Endothelial cell of umbilical vein (primary cell): Measurements from ENCODE around the gene SS18. TPM values are rescaled to one million over a fixed set of nuclear protein-coding genes. Genes with fewer than 3 reads are reported as not detected.
"Not testable (repeated sequence)": the region's sequence is repeated elsewhere in the genome, so short reads cannot be mapped to it uniquely, and the experiment has no call there.

Experiments used
- BruUV-seq: library from RNA; stranded (reverse); fragments of 400-500 nt; replicated peaks from 2 replicates; lab custom pipeline; 2021; lab: Mats Ljungman, UMichigan
- CTCF ChIA-PET: fragments of 300-600, 350-600 bp; sonication (Branson Sonifier 250); formaldehyde crosslinking; loops from one replicate; lab custom pipeline; 2021; ENCODE audit warnings: antibody characterized with exemption, inconsistent platforms; lab: Charles Lee
- POLR2A ChIA-PET: fragments of 300-600, 350-600 bp; sonication (Branson Sonifier 250); formaldehyde crosslinking; loops from one replicate; lab custom pipeline; 2021; ENCODE audit warnings: antibody characterized with exemption, inconsistent platforms; lab: Charles Lee
- DNase-seq: peaks from one replicate; pipeline ENCODE4 v3.0.0-alpha.2; 2011; ENCODE audit warnings: low read depth, low spot score
- FAIRE-seq: peaks from 2 replicates; lab custom pipeline; 2011; peaks lifted over from hg19 to GRCh38; lab: Jason Lieb, UNC
- H2AFZ ChIP-seq: 2 replicates; pipeline ENCODE4 v1.6.0; 2012; ENCODE audit warnings: low read depth, low read length, control low read depth, inconsistent platforms
- H3K27ac ChIP-seq: 2 replicates; pipeline ENCODE4 v1.5.1; 2011; ENCODE audit warnings: low read depth, mild to moderate bottlenecking, control low read depth, low read length, moderate library complexity; ENCODE audit not compliant: insufficient read depth
- H3K27me3 ChIP-seq, 2 experiments: 2 replicates each; pipeline versions ENCODE4 v1.6.0 to v1.6.1; 2011; ENCODE audit warnings: low read length in 2 of 2, mixed read lengths in 1 of 2; ENCODE audit not compliant: control insufficient read depth in 2 of 2, insufficient read depth in 2 of 2
- H3K36me3 ChIP-seq, 2 experiments: 2 replicates in 1 of 2; 3 replicates in 1 of 2; pipeline ENCODE4 v1.5.1; 2011; ENCODE audit warnings: low read length in 2 of 2, mild to moderate bottlenecking in 1 of 2, moderate library complexity in 1 of 2; ENCODE audit not compliant: control insufficient read depth in 2 of 2, insufficient read depth in 2 of 2; ENCODE audit errors: extremely low read depth in 1 of 2
- H3K4me1 ChIP-seq: 3 replicates; pipeline ENCODE4 v1.5.1; 2011; ENCODE audit warnings: mild to moderate bottlenecking, low read length; ENCODE audit not compliant: control insufficient read depth, insufficient read depth; ENCODE audit errors: extremely low read depth
- H3K4me2 ChIP-seq: 2 replicates; pipeline ENCODE4 v1.6.1; 2011; ENCODE audit warnings: low read length, control low read depth, mixed read lengths; ENCODE audit not compliant: insufficient read depth
- H3K4me3 ChIP-seq, 3 experiments: fragments of 200-600 bp in 1 of 3; sonication (generic), shearing (Covaris generic) in 1 of 3; replicated peaks in 1 of 3; 2 replicates each; pipeline ENCODE4 v1.5.1; 2011 to 2016; ENCODE audit warnings: control low read depth in 3 of 3, low read length in 3 of 3, mild to moderate bottlenecking in 2 of 3, inconsistent platforms in 1 of 3, low read depth in 1 of 3, moderate library complexity in 1 of 3; ENCODE audit not compliant: insufficient read depth in 1 of 3
- H3K79me2 ChIP-seq: 2 replicates; pipeline ENCODE4 v1.6.0; 2012; ENCODE audit warnings: low read length, inconsistent platforms; ENCODE audit not compliant: control insufficient read depth, insufficient read depth
- H3K9ac ChIP-seq: replicated peaks from 2 replicates; pipeline ENCODE3; 2011; ENCODE audit warnings: low read length, control low read depth; ENCODE audit not compliant: insufficient read depth; ENCODE audit errors: extremely low read depth
- H3K9me1 ChIP-seq: replicated peaks from 3 replicates; pipeline ENCODE4 v1.6.0; 2011; ENCODE audit warnings: mild to moderate bottlenecking, low read length; ENCODE audit not compliant: control insufficient read depth, insufficient read depth; ENCODE audit errors: extremely low read depth
- H3K9me3 ChIP-seq: replicated peaks from 2 replicates; pipeline ENCODE4 v1.5.1; 2012; ENCODE audit warnings: low read length, inconsistent platforms; ENCODE audit not compliant: control insufficient read depth, insufficient read depth
- H4K20me1 ChIP-seq: replicated peaks from 2 replicates; pipeline ENCODE3; 2011; ENCODE audit warnings: mild to moderate bottlenecking, low read length; ENCODE audit not compliant: control insufficient read depth, insufficient read depth; ENCODE audit errors: extremely low read depth
- CTCF ChIP-seq, 2 donors: IDR thresholded peaks; 1 replicate in 1 of 2; 2 replicates in 1 of 2; pipeline ENCODE4 v1.5.1; 2011; ENCODE audit warnings: low read length in 2 of 2, mild to moderate bottlenecking in 2 of 2, moderate library complexity in 2 of 2, control low read depth in 1 of 2, inconsistent platforms in 1 of 2, low read depth in 1 of 2; ENCODE audit not compliant: insufficient read depth in 1 of 2; ENCODE audit errors: extremely low read depth in 1 of 2
- EZH2 ChIP-seq: IDR thresholded peaks from 2 replicates; pipeline ENCODE4 v1.6.1; 2012; ENCODE audit warnings: borderline replicate concordance, low read depth, mild to moderate bottlenecking, moderate library complexity, low read length, inconsistent platforms; ENCODE audit not compliant: severe bottlenecking
- FOS ChIP-seq: IDR thresholded peaks from 2 replicates; pipeline ENCODE4 v1.6.1; 2011; ENCODE audit warnings: mild to moderate bottlenecking, low read length, moderate library complexity, borderline replicate concordance; ENCODE audit not compliant: insufficient read depth
- GATA2 ChIP-seq: IDR thresholded peaks from 2 replicates; pipeline ENCODE4 v1.7.0; 2011; ENCODE audit warnings: low read depth, mild to moderate bottlenecking, moderate library complexity, mixed read lengths, low read length; ENCODE audit not compliant: insufficient read length, insufficient read depth
- JUN ChIP-seq: IDR thresholded peaks from 2 replicates; pipeline ENCODE4 v1.6.1; 2011; ENCODE audit warnings: borderline replicate concordance, low read depth; ENCODE audit not compliant: insufficient read length, insufficient read depth
- MYC ChIP-seq: IDR thresholded peaks from one replicate; pipeline ENCODE4 v1.6.1; 2011; ENCODE audit warnings: mild to moderate bottlenecking, low read depth, low read length
- POLR2A ChIP-seq: IDR thresholded peaks from 2 replicates; pipeline ENCODE4 v1.6.1; 2012; ENCODE audit warnings: low read depth, mild to moderate bottlenecking, control low read depth, low read length
- POLR2AphosphoS5 ChIP-seq: IDR thresholded peaks from 2 replicates; pipeline ENCODE4 v1.6.1; 2012; ENCODE audit warnings: low read depth, mild to moderate bottlenecking, control low read depth, low read length, moderate library complexity; ENCODE audit not compliant: insufficient read depth
- dilution Hi-C: fragments of 300-500 bp; cut with MboI; formaldehyde crosslinking; loops from one replicate; pipeline ENCODE4 v1.15.0; 2019; ENCODE audit warnings: low sequenced_read_pairs; ENCODE audit not compliant: extremely low pct_ligation_motif_present
- intact Hi-C: fragments of 100-400 bp; cut with micrococcal nuclease; formaldehyde crosslinking; loops from one replicate; pipeline ENCODE4 v1.10.0; 2022
- polyA plus RNA-seq, 4 experiments: library from polyadenylated mRNA; depleted of rRNA in 3 of 4; stranded (reverse) in 3 of 4; unstranded in 1 of 4; fragments of >200 nt; gene quantifications; 2 replicates each; pipeline versions ENCODE4 v1.2.1 to v1.2.3, GENCODE V29; 2011 to 2012; ENCODE audit warnings: missing spikeins in 1 of 4
- total RNA-seq: library from RNA; stranded (reverse); gene quantifications from 2 replicates; pipeline ENCODE4 v1.2.3, GENCODE V29; 2021
- TF ChIP-seq, protein P1 (sequence below): IDR thresholded peaks from 2 replicates; pipeline ENCODE4 v1.6.1; 2011; ENCODE audit not compliant: insufficient read depth, insufficient read length

Gene SS18
- total and polyA plus RNA-seq, 2 donors (not counting 3 experiments of a cell fraction or from before 2014, with no cell fraction given), result 68.4 to 204 TPM

GRCh38 chr18:26127786-26128185 lies 37.4 kb upstream of the SS18 start:
- DNase-seq, result no peak
- FAIRE-seq, result no peak
- CTCF ChIA-PET, result interaction anchor here (2.4 kb wide), 1 partner anchor 206 kb away, joined by 14 read pairs; no protein-coding TSS in a partner anchor

DNA sequence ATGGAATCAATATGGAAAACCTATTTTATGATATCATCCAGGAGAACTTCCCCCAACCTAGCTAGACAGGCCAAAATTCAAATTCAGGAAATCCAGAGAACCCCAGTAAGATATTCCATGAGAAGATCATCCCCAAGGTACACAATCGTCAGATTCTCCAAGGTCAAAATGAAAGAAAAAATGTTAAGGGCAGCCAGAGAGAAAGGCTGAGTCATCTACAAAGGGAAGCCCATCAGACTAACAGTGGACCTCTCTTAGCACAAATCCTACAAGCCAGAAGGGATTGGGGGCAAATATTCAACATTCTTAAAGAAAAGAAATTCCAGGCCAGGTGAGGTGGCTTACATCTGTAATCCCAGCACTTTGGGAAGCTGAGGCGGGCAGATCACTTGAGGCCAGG lies 31.6 kb upstream of the SS18 start:
- H3K9me3 ChIP-seq, H3K9me1 ChIP-seq, H3K27ac ChIP-seq, H3K9ac ChIP-seq, H3K4me3 ChIP-seq, H3K79me2 ChIP-seq, intact Hi-C loops, H4K20me1 ChIP-seq, H3K4me1 ChIP-seq, dilution Hi-C loops, BruUV-seq, H3K27me3 ChIP-seq, CTCF ChIA-PET, H3K4me2 ChIP-seq, H2AFZ ChIP-seq, POLR2A ChIA-PET, H3K36me3 ChIP-seq, DNase-seq, FAIRE-seq: not testable (repeated sequence)

More at GRCh38 chr18:26127786-26128185, 37.4 kb upstream of the SS18 start:
- dilution Hi-C loops, result no loop called here
- H3K79me2 ChIP-seq, result no peaks in the 10 kb centered on the region
- H2AFZ ChIP-seq, result no peak overlapping the region
- H3K36me3 ChIP-seq, result no peaks in the 10 kb centered on the region
- no peak for TF ChIP-seq EZH2
- no peak for TF ChIP-seq CTCF (IDR thresholded peaks at IDR 0.05; ENCODE audit: extremely low read depth in 1 of 2, insufficient read depth in 1 of 2, low read depth in 1 of 2, low read length in 2 of 2)
- TF ChIP-seq MYC, result no peak
- TF ChIP-seq GATA2, result no peak
- TF ChIP-seq, protein P1, sequence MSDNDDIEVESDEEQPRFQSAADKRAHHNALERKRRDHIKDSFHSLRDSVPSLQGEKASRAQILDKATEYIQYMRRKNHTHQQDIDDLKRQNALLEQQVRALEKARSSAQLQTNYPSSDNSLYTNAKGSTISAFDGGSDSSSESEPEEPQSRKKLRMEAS, result no peak
- no peak for TF ChIP-seq POLR2AphosphoS5
- TF ChIP-seq FOS, result no peak
- no peak for TF ChIP-seq JUN
- TF ChIP-seq POLR2A, result no peak
- intact Hi-C loops, result no loop called here
- no peaks in the 10 kb centered on the region for H3K9me3 ChIP-seq
- BruUV-seq, result no TSS peak
- no peaks in the 10 kb centered on the region for H3K9me1 ChIP-seq
- H3K4me2 ChIP-seq, result no peak overlapping the region
- H4K20me1 ChIP-seq, result no peaks in the 10 kb centered on the region
- no peak overlapping the region for H3K4me3 ChIP-seq
- H3K4me1 ChIP-seq, result no peaks in the 10 kb centered on the region
- no peak overlapping the region for H3K9ac ChIP-seq
- POLR2A ChIA-PET, result no interaction called here
- no peak overlapping the region for H3K27ac ChIP-seq
- H3K27me3 ChIP-seq, result no peaks in the 10 kb centered on the region
